ENCODE results near the gene IGSF11. TPM values are rescaled to one million over a fixed set of nuclear protein-coding genes. Genes with fewer than 3 reads are reported as not detected.

The IGSF11 gene
- total RNA-seq, 4 donors from 2014 or later = 0.27 to 0.95 (median 0.59) TPM

GRCh38 chr3:118936811-118937210 lies 97.8 kb downstream of the IGSF11 start:
- DNase-seq = no peak
- intact Hi-C loops (cut with DNase I; ENCODE audit: low total_unique reads) = no loop called here
- H3K27me3 ChIP-seq = no peaks in the 10 kb centered on the region
- H3K9me3 ChIP-seq = no peaks in the 10 kb centered on the region
- no peaks in the 10 kb centered on the region for H3K4me1 ChIP-seq
- WGBS, 2 donors (ENCODE audit: low coverage in 1 of 2) = 57% methylated on average over 1 of the region's 1 CpG; no CpG with 5 or more reads in 1 of the 2 donors
- H3K4me3 ChIP-seq = no peak overlapping the region
- no peak overlapping the region for H3K27ac ChIP-seq
- in situ Hi-C loops (cut with MboI; ENCODE audit: low pct_ligation_motif_present in 1 of 4, low pct_unique_long_range_greater_than_20kb in 1 of 4, low sequenced_read_pairs in 3 of 4) = no loop called here
- TF ChIP-seq EP300 (IDR thresholded peaks at IDR 0.05; ENCODE audit: low read depth) (no peak), POLR2A (IDR thresholded peaks at IDR 0.05) (no peak), POLR2AphosphoS5 (IDR thresholded peaks at IDR 0.05) (no peak)
- TF ChIP-seq, protein P1, sequence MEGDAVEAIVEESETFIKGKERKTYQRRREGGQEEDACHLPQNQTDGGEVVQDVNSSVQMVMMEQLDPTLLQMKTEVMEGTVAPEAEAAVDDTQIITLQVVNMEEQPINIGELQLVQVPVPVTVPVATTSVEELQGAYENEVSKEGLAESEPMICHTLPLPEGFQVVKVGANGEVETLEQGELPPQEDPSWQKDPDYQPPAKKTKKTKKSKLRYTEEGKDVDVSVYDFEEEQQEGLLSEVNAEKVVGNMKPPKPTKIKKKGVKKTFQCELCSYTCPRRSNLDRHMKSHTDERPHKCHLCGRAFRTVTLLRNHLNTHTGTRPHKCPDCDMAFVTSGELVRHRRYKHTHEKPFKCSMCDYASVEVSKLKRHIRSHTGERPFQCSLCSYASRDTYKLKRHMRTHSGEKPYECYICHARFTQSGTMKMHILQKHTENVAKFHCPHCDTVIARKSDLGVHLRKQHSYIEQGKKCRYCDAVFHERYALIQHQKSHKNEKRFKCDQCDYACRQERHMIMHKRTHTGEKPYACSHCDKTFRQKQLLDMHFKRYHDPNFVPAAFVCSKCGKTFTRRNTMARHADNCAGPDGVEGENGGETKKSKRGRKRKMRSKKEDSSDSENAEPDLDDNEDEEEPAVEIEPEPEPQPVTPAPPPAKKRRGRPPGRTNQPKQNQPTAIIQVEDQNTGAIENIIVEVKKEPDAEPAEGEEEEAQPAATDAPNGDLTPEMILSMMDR (IDR thresholded peaks at IDR 0.05) = no peak
- H3K36me3 ChIP-seq = no peaks in the 10 kb centered on the region

DNA sequence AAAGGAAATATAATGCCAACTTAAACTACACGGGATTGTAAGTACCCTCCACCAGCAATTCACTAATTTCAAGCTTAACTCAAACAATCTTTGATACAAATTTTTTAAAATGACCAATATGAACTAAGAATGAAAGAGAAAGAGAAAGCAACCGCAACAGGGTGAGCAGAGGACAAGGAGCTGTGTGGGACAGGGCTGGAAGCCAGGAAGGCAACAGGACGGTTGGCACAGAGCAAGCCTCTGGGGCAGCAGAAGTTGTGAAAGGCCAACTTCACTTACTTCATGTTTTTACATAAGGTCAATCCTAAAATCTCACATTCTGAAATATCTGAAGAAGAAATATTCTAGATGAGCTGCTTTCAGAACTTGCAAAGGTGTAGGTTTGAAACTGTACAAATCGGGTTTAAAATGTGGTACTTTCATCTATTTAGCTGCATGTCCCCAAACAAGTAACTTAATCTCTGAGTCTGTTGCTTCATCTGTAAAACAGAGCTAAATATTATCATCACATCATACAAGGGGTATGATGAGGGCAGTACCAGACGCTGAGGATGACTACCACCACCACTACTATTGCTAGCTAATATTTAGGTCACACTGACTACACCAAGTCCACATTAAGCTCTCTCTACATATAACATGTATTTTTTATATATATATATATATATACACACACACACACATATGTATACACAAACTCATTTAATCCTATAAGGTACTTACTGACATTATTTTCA lies 101.7 kb downstream of the IGSF11 start:
- no peaks in the 10 kb centered on the region for H3K4me1 ChIP-seq
- no peaks in the 10 kb centered on the region for H3K36me3 ChIP-seq
- H3K27me3 ChIP-seq = no peaks in the 10 kb centered on the region
- H3K27ac ChIP-seq = no peak overlapping the region
- intact Hi-C loops (cut with DNase I; ENCODE audit: low total_unique reads) (no loop called here), in situ Hi-C loops (cut with MboI; ENCODE audit: low pct_ligation_motif_present in 1 of 4, low pct_unique_long_range_greater_than_20kb in 1 of 4, low sequenced_read_pairs in 3 of 4) (no loop called here)
- no peaks in the 10 kb centered on the region for H3K9me3 ChIP-seq
- H3K4me3 ChIP-seq = no peak overlapping the region
- no peak for TF ChIP-seq POLR2AphosphoS5 (IDR thresholded peaks at IDR 0.05)
- TF ChIP-seq, protein P1 (IDR thresholded peaks at IDR 0.05) = no peak
- no peak for TF ChIP-seq POLR2A (IDR thresholded peaks at IDR 0.05)
- no peak for TF ChIP-seq EP300 (IDR thresholded peaks at IDR 0.05; ENCODE audit: low read depth)
- no peak for DNase-seq
- WGBS, 2 donors (ENCODE audit: low coverage in 1 of 2) = 53 to 65% methylated on average over 5 of the region's 5 CpGs

GRCh38 chr3:118931996-118932395 lies 102.7 kb downstream of the IGSF11 start:
- DNase-seq = no peak
- no peak for TF ChIP-seq POLR2AphosphoS5 (IDR thresholded peaks at IDR 0.05)
- TF ChIP-seq EP300 (IDR thresholded peaks at IDR 0.05; ENCODE audit: low read depth) = no peak
- H3K4me1 ChIP-seq = no peaks in the 10 kb centered on the region
- WGBS, 2 donors (ENCODE audit: low coverage in 1 of 2) = 88 to 95% methylated on average over 2 of the region's 2 CpGs
- H3K27me3 ChIP-seq = no peaks in the 10 kb centered on the region
- no peak overlapping the region for H3K27ac ChIP-seq
- no peaks in the 10 kb centered on the region for H3K36me3 ChIP-seq
- intact Hi-C loops (cut with DNase I; ENCODE audit: low total_unique reads) = no loop called here
- H3K4me3 ChIP-seq = no peak overlapping the region
- in situ Hi-C loops (cut with MboI; ENCODE audit: low pct_ligation_motif_present in 1 of 4, low pct_unique_long_range_greater_than_20kb in 1 of 4, low sequenced_read_pairs in 3 of 4) = no loop called here
- no peaks in the 10 kb centered on the region for H3K9me3 ChIP-seq

GRCh38 chr3:118927449-118927848 lies 107.2 kb downstream of the IGSF11 start:
- WGBS, 2 donors (ENCODE audit: low coverage in 1 of 2) = 79 to 82% methylated on average over 6 of the region's 6 CpGs
- no peak overlapping the region for H3K27ac ChIP-seq
- H3K27me3 ChIP-seq = no peaks in the 10 kb centered on the region
- H3K4me3 ChIP-seq = no peak overlapping the region
- no peak for DNase-seq
- H3K36me3 ChIP-seq = no peaks in the 10 kb centered on the region
- intact Hi-C loops (cut with DNase I; ENCODE audit: low total_unique reads) (no loop called here), in situ Hi-C loops (cut with MboI; ENCODE audit: low pct_ligation_motif_present in 1 of 4, low pct_unique_long_range_greater_than_20kb in 1 of 4, low sequenced_read_pairs in 3 of 4) (no loop called here)
- TF ChIP-seq, protein P1 (IDR thresholded peaks at IDR 0.05) = no peak
- TF ChIP-seq POLR2AphosphoS5 (IDR thresholded peaks at IDR 0.05) = no peak
- TF ChIP-seq POLR2A (IDR thresholded peaks at IDR 0.05) = no peak
- TF ChIP-seq EP300 (IDR thresholded peaks at IDR 0.05; ENCODE audit: low read depth) = no peak
- no peaks in the 10 kb centered on the region for H3K4me1 ChIP-seq
- no peaks in the 10 kb centered on the region for H3K9me3 ChIP-seq
